IgD-negative memory B cell (primary cell): Measurements from ENCODE around the gene STRIP2. TPM values are rescaled to one million over a fixed set of nuclear protein-coding genes. Genes with fewer than 3 reads are reported as not detected.
"Not testable (repeated sequence)": the region's sequence is repeated elsewhere in the genome, so short reads cannot be mapped to it uniquely, and the experiment has no call there.

Experiments used
- H3K27ac Mint-ChIP-seq, 3 donors: one replicate each; pipeline ENCODE4 v1.8.0; 2020 to 2022; ENCODE audit warnings: mild to moderate bottlenecking in 3 of 3, mixed read lengths in 3 of 3, moderate library complexity in 1 of 3
- H3K27me3 Mint-ChIP-seq: one replicate; pipeline ENCODE4 v1.8.0; 2021; ENCODE audit warnings: mixed read lengths
- H3K36me3 Mint-ChIP-seq: one replicate; pipeline ENCODE4 v1.8.0; 2020; ENCODE audit warnings: mild to moderate bottlenecking, mixed read lengths
- H3K4me1 Mint-ChIP-seq, 3 donors: one replicate each; pipeline ENCODE4 v1.8.0; 2020 to 2022; ENCODE audit warnings: mixed read lengths in 3 of 3, mild to moderate bottlenecking in 1 of 3
- H3K4me3 Mint-ChIP-seq, 4 donors: one replicate each; pipeline ENCODE4 v1.8.0; 2020 to 2022; ENCODE audit warnings: mild to moderate bottlenecking in 4 of 4, mixed read lengths in 4 of 4, moderate library complexity in 3 of 4
- H3K9me3 Mint-ChIP-seq, 3 donors: one replicate each; pipeline ENCODE4 v1.8.0; 2020 to 2021; ENCODE audit warnings: mixed read lengths in 3 of 3, mild to moderate bottlenecking in 1 of 3
- polyA plus RNA-seq: library from polyadenylated mRNA; unstranded; fragments of 300-500 nt; fragmentation: Illumina TruSeq; gene quantifications from one replicate; pipeline ENCODE4 v1.2.3, GENCODE V29; 2021

STRIP2 gene
- polyA plus RNA-seq, 1 donor from 2014 or later, result 0.08 TPM

DNA sequence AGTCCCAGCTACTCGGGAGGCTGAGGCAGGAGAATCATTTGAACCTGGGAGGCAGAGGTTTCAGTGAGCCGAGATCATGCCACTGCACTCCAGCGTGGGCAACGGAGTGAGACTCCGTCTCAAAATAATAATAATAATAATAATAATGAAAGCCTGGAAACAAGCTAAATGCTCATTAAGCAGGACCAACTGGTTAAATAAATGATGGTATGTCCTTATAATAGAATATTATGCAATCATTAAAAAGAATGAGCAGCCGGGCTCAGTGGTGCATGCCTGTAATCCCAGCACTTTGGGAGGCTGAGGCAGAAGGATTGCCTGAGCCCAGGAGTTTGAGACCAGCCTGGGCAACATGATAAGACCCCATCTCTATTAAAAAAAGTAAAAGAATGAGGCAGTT lies 47.1 kb downstream of the STRIP2 start:
- H3K27ac Mint-ChIP-seq, H3K9me3 Mint-ChIP-seq, H3K4me1 Mint-ChIP-seq, H3K27me3 Mint-ChIP-seq, H3K4me3 Mint-ChIP-seq, H3K36me3 Mint-ChIP-seq: not testable (repeated sequence)

DNA sequence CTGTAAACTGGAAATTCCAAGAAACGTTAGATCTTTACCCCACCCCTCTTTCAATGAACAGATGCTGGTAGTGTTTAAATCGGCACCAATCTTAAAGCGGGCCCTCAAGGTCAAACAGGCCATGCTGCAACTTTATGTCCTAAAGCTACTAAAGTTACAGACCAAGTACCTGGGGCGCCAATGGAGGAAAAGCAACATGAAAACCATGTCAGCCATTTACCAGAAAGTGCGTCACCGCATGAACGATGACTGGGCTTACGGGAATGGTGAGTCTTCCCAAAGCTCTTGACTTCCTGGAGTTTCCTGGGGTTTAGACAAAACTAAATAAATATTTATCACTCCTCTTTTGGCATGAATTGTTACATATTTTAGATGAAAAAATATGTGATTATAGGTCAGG lies 48.5 kb downstream of the STRIP2 start:
- Mint-ChIP-seq H3K4me3 (no peak overlapping the region), H3K9me3 (no peaks in the 10 kb centered on the region), H3K27me3 (no peaks in the 10 kb centered on the region), H3K4me1 (peaks cover 0 to 6% (median 2%) of the 10 kb centered on the region in 3 donors), H3K27ac (no peak overlapping the region), H3K36me3 (no peaks in the 10 kb centered on the region)

DNA sequence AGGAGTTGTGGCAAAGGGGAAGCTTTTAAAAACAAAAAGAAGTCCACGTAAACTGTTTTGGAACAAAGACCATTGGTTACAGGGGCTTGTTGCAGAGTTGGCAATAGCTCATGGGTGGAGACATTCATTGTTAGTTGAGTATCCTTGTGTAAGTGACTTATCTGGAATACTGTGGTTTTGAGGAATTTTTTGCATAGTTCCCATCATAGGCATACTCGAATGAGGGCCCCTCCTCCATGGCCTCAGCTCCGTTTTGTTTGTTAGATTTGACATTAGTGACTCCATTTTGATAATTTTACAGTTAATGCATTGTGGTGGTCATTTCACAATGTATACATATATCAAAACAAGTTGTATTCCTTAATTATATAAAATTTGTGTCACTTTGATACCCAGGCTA lies 55.3 kb downstream of the STRIP2 start:
- Mint-ChIP-seq H3K36me3 (no peaks in the 10 kb centered on the region), H3K4me1 (peaks cover 11 to 20% (median 15%) of the 10 kb centered on the region in 3 donors), H3K27ac (no peak overlapping the region), H3K27me3 (no peaks in the 10 kb centered on the region), H3K4me3 (no peak overlapping the region), H3K9me3 (no peaks in the 10 kb centered on the region)

DNA sequence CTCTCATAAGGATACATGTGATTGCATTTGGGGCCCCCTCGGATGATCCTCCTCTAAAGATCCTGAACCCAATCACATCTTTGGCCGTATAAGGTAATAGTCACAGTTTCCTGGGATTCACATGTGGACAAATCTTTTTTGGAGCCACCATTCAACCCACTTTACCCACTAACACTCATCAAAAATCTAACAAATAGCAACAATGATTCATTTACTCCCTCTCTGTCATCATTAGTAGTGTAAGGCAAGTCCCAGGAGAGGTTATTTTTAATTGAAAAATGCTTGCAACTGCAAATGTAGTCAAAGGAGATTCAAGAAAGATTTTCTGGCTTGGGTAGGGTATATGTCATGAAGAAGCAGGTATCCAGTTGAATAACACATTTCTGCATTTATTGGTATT lies 58.2 kb downstream of the STRIP2 start:
- no peaks in the 10 kb centered on the region for H3K9me3 Mint-ChIP-seq
- H3K4me1 Mint-ChIP-seq, result peaks cover 22 to 27% (median 22%) of the 10 kb centered on the region in 3 donors
- no peaks in the 10 kb centered on the region for H3K27me3 Mint-ChIP-seq
- no peak overlapping the region for H3K4me3 Mint-ChIP-seq
- H3K27ac Mint-ChIP-seq, result peak overlapping the region in 2 of 3 donors; percentile 33 to 88
- H3K36me3 Mint-ChIP-seq, result peaks cover 4% of the 10 kb centered on the region

DNA sequence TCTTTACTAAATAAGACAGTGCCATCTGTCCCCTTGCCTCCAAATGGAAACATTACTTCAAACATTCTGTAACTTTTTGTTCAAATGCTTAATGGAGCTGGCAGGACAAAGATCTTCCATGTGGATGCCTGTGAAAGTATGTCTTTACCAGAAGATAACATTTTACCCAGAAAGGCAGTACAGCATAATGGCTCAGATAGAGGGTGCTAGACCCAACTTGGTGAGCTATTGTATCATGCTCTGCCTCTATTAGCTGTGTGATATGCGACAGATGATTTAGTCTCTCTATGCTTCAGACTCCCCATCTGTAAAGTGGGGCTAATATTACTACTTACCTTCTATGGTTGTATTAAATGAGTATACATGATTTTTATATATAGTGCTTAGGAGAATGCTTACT lies 59.3 kb downstream of the STRIP2 start:
- Mint-ChIP-seq H3K9me3 (no peaks in the 10 kb centered on the region), H3K36me3 (peaks cover 4% of the 10 kb centered on the region), H3K4me3 (peak overlapping the region in 2 of 4 donors; percentile 36 to 71), H3K4me1 (peaks cover 22 to 33% (median 27%) of the 10 kb centered on the region in 3 donors), H3K27ac (peak overlapping the region; percentile 88 to 96 (median 94)), H3K27me3 (no peaks in the 10 kb centered on the region)

DNA sequence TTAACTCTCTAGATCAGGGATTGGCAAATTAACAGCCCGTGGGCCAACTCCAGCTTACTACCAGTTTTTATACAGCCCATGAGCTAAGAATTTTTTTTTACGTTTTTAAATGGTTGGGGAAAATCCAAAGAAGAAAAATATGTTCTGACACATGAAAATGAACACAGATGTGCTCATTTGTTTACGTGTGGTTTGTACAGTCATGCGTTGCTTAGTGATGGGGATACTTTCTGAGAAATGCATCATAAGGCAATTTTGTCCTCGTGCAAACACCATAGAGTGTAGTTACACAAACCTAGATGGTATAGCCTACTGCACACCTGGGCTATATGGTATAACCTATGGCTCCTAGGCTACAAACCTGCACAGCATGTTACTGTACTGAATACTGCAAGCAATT lies 59.8 kb downstream of the STRIP2 start:
- Mint-ChIP-seq H3K4me3 (peak overlapping the region in 3 of 4 donors; percentile 34 to 71 (median 36)), H3K4me1 (peaks cover 22 to 36% (median 27%) of the 10 kb centered on the region in 3 donors), H3K27me3 (no peaks in the 10 kb centered on the region), H3K27ac (peak overlapping the region; percentile 88 to 96 (median 94)), H3K36me3 (peaks cover 4% of the 10 kb centered on the region), H3K9me3 (no peaks in the 10 kb centered on the region)

DNA sequence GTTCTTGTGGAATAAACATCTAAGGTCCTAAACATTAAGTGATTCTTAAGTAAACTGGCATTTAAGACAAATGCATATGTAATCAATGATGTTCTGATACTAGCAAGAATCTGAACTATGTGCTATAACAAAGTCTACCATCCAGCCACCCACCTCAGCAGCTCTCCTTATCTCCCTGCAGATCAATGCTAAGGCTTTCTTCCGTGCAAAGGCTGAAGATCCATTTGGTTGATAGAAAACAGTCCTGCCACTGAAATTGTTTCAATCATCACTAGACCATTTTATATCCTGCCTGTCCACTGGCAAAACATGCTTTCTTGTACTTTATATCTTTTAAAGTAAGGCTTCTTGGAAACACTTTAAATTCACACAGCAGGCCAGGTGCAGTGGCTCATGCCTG lies 61.8 kb downstream of the STRIP2 start:
- Mint-ChIP-seq H3K9me3 (no peaks in the 10 kb centered on the region), H3K27ac (peak overlapping the region in 2 of 3 donors; percentile 9 to 79), H3K36me3 (peaks cover 4% of the 10 kb centered on the region), H3K4me1 (peaks cover 32 to 41% (median 38%) of the 10 kb centered on the region in 3 donors), H3K27me3 (no peaks in the 10 kb centered on the region), H3K4me3 (peak overlapping the region in 1 of 4 donors; percentile 14)

DNA sequence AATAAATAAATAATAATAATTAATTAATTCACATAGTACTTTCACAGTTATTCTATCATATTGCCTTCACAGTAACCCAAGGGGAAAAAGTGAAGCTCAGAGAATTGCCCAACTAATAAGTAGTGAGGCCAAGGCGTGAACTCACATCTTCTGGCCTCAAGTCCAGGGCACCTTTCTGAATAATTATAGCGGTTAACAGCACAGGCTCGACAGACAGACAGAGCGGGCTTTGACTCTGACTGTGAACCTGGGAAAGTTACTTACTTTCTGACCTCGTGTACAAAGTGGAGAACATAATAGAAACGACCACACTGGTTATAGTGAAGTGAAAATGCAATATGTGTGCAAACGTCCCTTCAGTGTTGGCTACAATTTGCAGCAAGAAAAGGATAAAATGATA lies 62.4 kb downstream of the STRIP2 start:
- Mint-ChIP-seq H3K27ac (peak overlapping the region; percentile 46 to 83 (median 77)), H3K4me1 (peaks cover 36 to 45% (median 41%) of the 10 kb centered on the region in 3 donors), H3K9me3 (no peaks in the 10 kb centered on the region), H3K27me3 (no peaks in the 10 kb centered on the region), H3K36me3 (peaks cover 4% of the 10 kb centered on the region), H3K4me3 (peak overlapping the region in 1 of 4 donors; percentile 8)

DNA sequence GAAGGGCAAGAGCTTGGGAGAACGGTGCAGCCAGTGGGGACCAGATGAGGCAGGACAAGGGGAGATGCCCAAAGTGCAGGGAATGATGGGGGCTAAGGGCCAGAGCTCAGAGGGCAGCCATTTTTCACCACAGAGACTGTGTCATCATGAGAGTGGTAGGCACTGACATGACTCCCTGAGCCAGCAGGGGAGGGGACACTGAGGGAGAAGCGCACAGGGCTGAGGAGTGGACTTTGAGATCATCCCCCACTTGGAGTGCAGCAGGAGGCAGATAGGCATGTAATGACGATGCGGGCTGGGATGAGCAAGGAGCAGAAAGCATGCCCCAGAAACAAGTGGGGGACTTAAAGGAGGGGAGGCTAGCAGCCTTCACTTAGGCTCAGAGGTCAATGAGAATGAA lies 62.9 kb downstream of the STRIP2 start:
- Mint-ChIP-seq H3K27ac (peak overlapping the region in 2 of 3 donors; percentile 46 to 83), H3K9me3 (no peaks in the 10 kb centered on the region), H3K4me1 (peaks cover 36 to 46% (median 44%) of the 10 kb centered on the region in 3 donors), H3K4me3 (peak overlapping the region in 1 of 4 donors; percentile 8), H3K27me3 (no peaks in the 10 kb centered on the region), H3K36me3 (peaks cover 4% of the 10 kb centered on the region)

DNA sequence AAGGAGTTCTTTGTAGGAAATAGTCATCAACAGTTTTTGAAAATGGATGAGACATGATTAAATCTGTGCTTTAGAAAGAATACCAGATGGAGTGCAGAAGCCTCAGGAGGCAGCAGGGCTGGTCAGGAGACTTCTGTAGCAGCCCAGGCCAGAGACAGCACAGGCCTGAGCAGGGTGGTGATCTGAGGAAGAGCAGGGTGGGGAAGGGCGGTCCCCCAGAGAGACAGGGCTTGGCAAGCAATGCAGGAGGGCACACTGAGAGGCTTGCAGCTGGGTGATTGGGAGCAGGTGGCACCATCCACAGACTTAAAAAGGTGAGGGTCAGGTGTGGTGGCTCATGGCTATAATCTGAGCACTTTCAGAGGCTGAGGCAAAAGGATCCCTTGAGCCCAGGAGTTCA lies 63.8 kb downstream of the STRIP2 start:
- Mint-ChIP-seq H3K27ac (peak overlapping the region in 2 of 3 donors; percentile 46 to 83), H3K36me3 (peaks cover 4% of the 10 kb centered on the region), H3K9me3 (no peaks in the 10 kb centered on the region), H3K27me3 (no peaks in the 10 kb centered on the region), H3K4me1 (peaks cover 37 to 45% (median 41%) of the 10 kb centered on the region in 3 donors), H3K4me3 (peak overlapping the region in 2 of 4 donors; percentile 8 to 66)

DNA sequence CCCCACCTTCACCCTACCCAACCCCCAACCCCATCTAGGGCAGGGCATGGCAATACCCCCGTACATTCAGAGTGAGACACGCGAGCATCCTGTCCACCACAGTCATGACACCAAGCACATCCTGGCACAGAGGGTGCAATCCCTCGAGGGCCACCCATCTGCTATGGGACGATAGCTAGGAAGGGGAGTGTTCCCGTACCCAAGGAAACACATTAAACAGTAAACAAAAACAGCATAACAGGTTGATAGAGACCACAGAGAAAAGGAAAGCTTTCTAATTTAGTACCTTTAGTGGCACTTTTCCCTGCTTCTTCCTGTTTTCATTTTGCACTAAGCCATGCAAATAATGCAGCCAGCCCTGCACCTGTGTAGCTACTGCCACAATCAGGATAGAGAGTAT lies 65.8 kb downstream of the STRIP2 start:
- Mint-ChIP-seq H3K27me3 (no peaks in the 10 kb centered on the region), H3K4me1 (peaks cover 34 to 37% (median 36%) of the 10 kb centered on the region in 3 donors), H3K27ac (peak overlapping the region; percentile 95 to 97 (median 97)), H3K4me3 (peak overlapping the region; percentile 71 to 90 (median 88)), H3K36me3 (peaks cover 4% of the 10 kb centered on the region), H3K9me3 (no peaks in the 10 kb centered on the region)

DNA sequence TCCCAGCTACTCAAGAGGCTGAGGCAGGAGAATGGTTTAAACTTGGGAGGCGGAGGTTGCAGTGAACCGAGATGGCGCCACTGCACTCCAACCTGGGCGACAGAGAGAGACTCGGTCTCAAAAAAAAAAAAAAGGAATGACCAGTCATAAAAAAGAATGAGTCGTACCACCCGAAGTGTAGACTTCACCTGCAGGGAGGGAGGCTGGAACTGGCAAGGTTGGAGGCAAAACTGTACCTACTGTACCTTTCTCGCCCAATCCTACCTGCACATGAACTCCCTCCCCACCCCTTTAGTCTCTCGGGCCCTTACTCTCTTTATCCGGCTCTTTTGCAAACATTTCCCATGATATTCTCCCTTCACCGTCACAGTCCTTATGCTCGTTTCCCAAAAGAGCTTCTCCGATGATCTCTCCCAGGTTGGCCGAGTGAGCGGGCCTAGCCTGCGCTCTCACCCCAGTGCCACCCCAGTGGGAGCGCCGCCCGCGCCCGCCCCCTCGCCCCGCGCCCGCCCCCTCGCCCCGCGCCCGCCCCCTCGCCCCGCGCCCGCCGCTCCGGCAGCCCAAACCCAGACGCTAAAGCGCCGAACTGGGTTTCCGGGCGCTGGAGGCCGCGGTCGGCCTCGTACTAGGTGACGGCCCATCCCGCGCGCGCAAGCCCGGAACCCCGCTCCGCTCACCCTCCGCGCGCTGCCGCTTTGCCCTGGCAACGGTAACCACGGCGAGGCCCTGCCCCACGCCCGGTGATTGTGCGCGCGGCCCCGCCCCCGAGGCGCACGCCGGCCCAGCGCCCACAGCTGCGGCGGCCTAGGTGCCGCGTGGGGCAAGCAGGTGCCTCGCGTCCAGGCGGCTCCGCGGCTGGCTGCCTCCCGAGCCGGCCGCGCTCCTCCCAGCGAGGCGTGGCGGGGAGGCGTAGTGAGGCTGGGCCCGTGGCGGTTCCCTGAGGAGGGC lies 67.8 kb downstream of the STRIP2 start, which contains the start of gene SMKR1:
TSS of gene SMKR1 (plus strand) at position 772 of the 948 bp plus-strand sequence. CDS start 294 bp downstream, outside the sequence.
- peak within 1 kb of the TSS; percentile 87 to 94 (median 90) for H3K4me3 Mint-ChIP-seq

DNA sequence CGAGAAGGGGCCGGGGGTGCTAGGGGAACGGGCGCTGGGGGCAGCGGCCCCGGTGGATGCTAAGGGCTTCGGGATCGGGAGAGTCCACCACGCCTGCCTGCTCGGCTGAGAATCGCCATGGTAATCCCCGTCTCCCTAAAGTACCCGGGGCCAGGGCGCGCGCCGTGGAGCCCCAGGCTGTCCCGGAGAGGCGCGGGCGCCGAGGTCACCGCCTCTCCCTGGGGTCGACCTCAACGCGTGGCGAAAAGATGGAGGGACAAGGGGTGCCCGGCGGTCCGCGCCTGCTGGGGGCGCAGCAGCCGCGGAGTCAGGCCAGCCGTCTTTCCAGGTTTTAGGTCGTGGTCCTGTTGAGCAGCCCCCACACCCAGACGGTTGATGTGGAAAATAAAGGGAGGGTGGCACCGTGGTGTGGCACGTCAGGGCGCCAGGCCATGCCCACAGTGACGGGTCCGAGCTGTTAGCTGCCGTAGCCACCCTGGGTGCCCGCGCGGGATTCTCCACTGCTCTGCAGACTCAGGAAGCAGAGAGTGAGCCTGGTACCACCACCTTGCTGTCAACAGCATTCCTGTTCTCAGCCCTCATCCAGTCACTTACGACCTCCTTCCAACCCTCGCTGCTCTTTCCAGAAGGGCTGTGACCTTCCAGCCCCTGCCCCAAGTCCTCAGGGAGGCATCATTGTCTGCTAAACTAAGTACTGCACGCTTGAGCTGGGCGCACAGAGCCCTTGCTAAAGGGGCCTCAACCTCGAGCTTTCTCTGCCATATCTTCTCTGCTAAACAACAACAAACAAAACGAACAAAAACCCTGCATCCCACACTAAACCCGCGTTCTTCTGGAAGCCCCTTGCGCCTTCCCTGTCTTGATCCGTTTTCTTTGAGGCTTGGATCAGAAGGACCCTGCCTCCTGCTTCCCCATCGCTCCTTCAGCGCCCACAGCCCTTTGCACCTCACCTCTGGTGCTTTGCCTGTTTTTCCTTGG lies 68.8 kb downstream of the STRIP2 start:
- Mint-ChIP-seq H3K4me1 (peaks cover 20 to 25% (median 21%) of the 10 kb centered on the region in 3 donors), H3K27me3 (no peaks in the 10 kb centered on the region), H3K27ac (peak overlapping the region; percentile 94 to 97 (median 95)), H3K4me3 (peak overlapping the region; percentile 87 to 93 (median 90)), H3K36me3 (peaks cover 2% of the 10 kb centered on the region), H3K9me3 (no peaks in the 10 kb centered on the region)

More for the DNA sequence above, 67.8 kb downstream of the STRIP2 start, which contains the start of gene SMKR1:
- H3K27ac Mint-ChIP-seq, result peak within 1 kb of the TSS; percentile 95 to 97 (median 97)
- no peaks in the 10 kb centered on the region for H3K9me3 Mint-ChIP-seq
- H3K36me3 Mint-ChIP-seq, result peaks cover 4% of the 10 kb centered on the region
- H3K4me1 Mint-ChIP-seq, result peaks cover 26 to 27% (median 26%) of the 10 kb centered on the region in 3 donors
- H3K27me3 Mint-ChIP-seq, result no peaks in the 10 kb centered on the region

DNA sequence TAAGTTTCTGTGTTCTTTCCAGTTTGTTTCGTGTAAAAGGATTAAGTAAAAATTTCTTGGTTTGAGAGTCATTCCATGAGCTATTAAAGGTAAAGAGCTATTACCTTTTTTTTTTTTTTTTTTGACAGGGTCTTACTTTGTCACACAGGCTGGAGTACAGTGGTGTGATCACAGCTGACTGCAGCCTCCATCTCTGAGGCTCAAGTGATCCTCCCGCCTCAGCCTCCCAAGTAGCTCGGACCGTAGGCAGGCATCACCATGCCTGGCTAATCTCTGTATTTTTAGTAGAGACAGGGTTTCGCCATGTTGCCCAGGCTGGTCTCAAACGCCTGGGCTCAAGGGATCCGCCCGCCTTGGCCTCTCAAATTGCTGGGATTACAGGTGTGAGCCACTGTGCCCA lies 69.5 kb downstream of the STRIP2 start:
- H3K4me3 Mint-ChIP-seq, result peak overlapping the region; percentile 87 to 93 (median 90)
- peaks cover 2% of the 10 kb centered on the region for H3K36me3 Mint-ChIP-seq
- no peaks in the 10 kb centered on the region for H3K9me3 Mint-ChIP-seq
- H3K27ac Mint-ChIP-seq, result peak overlapping the region; percentile 94 to 97 (median 95)
- H3K4me1 Mint-ChIP-seq, result peaks cover 17 to 25% (median 21%) of the 10 kb centered on the region in 3 donors
- no peaks in the 10 kb centered on the region for H3K27me3 Mint-ChIP-seq
